HG02852 (cell line): ENCODE measurements around the gene PI4KA.
"Not testable (repeated sequence)": the region's sequence is repeated elsewhere in the genome, so short reads cannot be mapped to it uniquely, and the experiment has no call there.

Experiments
- ATAC-seq: cut with Tn5 transposase; IDR thresholded peaks from one replicate; pipeline ENCODE4 v1.9.1; 2021; ENCODE audit warnings: mild to moderate bottlenecking, moderate library complexity; ENCODE audit not compliant: unreplicated experiment

PI4KA gene

DNA sequence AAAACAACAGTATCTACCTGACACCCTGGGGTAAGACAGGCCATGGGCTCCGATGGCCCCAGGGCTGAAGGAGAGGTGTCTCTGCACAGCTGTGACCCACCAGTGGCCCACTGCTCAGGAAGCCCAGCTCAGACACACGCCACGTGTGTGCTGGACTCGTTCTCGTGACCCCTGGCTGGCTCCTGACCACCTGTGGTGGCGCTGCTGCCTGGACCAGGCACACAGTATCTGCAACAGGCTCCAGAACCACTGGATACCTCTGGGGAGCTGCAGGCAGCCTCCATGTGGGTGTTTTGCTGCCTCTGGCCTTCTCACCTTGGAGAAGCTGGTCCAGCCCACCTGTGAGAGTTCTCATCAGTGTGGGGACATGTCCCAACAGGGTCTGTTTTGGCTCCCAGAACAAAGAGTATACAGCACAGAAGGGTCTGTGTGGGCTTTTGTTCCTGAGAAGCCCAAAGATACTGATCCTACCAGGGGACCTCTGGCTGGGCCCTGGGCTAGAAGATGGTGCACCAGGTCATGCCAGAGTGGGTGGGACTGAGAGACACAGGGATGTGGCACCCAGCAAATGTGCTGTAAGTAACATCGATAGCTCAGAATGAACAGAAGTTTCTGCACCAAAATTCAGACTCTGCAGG, 106.4 kb downstream of the PI4KA start:
- ATAC-seq: no peak

DNA sequence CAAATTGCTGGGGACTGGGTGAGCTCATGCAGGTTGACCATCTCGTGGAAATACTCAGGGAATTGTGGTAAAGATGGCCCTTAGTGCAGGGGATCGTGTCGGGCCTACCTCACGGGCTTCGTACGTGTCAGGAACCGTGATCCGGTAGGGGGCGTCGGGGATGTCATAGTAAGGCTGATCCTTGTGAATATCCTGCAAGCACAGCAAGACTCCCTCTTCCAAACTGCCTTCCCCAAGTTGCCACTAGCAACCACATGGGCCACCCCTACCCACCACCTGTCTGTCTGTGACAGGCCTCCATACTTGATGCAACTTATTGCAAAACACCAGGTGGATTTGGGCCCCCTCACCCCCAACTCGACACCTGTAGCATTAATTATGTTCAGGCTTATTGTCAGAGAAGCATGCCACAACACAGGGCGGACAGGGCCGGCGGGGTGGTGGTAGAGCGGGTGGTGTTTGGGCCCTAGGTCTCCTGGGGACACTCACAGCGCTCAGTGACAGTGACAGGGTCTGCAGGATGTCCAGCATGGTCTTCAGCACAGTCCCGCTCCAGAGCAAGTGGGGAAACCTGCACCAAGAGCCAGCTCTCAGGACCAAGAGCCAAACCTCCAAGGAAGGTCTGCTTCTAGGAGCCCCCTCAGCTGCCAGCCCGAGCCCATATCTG, 107.3 kb downstream of the PI4KA start:
- no peak for ATAC-seq

DNA sequence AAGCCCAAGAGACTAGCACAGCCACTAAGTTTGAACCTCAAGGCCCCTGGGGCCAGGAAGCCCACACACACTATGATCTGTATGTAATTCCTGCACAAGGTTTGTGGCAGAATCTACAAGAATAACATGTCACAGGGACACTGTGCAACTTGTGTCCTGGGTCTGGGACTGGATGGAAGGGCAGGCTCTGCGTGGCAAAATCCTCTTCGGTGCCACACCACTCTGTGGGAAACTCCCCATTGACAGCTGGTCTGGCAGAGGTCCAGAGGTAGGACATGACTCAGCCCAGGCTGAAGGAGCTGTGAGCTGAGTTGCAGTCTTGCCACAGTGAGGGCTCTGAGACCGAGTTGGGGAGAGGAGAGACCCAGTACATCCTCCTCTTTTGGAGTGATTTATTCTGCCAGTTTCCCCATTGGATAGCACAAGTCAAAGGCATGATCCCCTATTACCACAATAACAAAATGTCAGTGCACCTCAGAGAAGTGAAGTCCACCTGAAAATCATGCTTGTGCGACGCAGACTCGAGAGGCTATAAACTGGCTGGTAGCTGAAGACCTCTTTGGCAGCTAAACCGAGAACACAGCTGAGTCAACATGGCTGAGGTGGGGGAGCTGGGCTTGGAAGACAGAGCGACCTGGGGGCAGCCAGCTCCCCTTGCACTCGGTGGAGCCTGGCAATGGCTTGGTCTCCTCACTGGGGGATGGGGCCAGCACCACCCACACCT, 108.0 kb downstream of the PI4KA start:
- ATAC-seq: no peak

DNA sequence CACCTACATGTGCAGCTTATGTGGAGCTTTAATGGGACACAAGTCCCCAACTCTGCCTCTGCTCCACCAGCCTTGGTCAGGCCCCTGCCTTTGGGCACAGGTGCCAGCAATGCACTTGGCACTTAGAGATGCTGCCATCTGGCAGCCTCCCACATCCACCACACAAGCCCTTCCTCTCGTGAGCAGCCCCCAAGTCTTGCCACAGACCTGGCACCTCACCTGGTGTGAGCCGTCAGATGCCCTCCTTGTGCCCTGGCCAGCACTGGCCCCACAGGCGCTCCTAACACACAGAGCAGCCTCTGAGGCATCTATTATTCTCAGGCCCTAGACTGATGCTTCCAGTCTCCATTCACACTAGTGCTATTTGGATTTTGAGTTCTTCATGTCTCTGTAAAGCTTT, 109.2 kb downstream of the PI4KA start:
- no peak for ATAC-seq

DNA sequence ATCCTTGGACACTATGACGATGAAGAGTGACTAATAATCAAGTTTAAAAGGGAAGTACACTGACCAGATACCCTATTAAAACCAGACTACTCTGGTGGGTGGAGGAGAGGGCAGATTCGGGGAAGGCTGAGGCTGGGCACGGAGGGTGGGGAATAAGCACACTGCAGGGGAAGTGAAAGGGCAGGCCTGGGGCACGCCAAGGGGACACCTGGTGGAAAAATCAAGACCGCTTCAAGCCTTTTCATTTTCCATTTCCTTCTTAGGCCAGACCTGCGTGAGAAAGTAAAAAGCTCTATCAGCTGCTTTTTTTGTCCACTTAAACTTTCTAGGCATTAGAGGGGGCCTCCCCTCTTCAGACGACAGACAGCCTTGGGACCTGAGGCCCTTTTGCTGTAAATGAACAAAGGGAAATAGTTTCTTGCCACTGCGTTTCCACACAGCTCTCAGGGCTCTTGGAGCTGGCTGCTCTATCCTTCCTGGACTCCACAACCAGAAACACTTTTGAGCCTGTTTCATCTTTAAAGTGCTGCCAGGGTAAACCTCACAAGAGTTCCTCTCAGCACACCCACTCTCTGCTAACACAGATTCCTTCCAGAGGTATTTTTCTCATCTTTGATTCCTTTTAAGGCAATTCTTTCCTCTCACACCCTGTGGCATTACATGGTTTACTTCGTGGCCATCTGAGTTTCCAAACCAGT, 109.7 kb downstream of the PI4KA start:
- ATAC-seq: peak; percentile 64

DNA sequence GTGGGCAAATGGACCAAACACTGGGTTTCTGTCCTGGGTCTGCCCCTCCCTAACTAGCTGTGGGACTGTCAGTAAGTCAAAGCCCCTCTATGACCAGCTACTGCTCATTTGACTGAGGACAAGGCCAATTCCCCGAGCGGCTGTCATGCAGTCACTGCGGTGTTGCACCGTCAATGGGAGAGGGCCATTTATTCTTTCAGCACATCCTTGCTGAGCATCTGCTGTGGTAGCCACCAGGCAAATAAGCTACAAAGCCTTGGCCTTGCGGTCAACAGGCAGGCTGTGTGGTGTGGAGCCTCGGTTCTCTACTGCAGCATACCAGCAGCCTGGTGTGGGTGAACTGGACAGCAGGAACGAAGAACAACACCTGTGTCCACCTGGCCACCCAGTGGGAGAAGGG, 110.5 kb downstream of the PI4KA start:
- no peak for ATAC-seq

DNA sequence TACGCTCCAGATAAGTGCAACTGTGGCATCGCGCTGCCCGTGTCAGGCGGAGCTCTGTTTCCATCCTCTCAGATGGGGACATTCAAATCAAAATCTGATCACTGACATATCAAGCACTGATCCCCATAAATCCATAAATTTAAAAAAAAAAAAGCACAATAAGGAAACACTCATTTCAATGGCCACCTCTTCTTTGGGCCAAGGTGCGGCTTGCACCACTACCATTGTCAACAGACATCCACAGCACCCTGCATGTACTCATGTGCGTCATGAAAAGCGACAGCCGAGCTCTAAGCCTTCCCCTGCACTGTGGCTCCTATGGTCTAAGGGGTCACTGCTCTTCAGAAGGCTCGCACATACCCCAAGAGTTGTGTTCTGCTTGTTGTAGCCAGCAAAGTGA, 111.4 kb downstream of the PI4KA start:
- no peak for ATAC-seq

DNA sequence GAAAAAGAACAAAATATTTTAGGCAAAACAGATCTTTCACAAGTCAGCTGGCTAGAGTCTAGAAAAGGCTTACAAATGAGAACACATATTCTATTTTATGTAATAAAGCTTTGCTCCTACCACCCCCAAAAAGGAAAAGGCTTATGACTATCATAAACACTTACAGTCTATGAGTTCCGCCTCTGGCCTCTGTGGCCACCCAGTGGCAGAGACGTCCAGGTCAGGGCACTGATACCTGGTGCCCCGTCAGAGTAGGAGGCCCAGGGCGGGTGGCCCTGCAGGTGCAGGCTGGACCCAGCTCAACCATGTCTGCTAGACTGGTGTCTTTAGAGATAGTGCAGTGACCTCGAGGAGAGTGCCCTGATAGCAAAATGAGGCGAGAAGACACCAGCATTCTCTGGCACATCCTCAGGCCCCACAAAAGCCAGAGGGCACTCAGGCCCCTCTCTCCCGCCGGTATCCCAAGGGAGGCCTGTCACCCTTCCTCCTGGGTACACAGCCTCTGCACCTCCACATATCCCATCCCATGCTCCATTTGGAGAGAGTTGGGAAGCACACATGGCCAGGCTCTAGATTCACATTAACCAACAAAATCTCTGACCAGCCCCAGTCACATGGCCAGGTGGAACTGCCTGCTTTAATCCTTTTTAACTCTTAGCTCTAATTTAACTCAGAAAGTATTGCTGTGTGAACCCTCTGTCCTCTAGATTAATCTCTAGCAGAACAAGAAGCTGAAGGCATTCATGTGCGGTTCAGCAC, 112.0 kb downstream of the PI4KA start:
- ATAC-seq: no peak

DNA sequence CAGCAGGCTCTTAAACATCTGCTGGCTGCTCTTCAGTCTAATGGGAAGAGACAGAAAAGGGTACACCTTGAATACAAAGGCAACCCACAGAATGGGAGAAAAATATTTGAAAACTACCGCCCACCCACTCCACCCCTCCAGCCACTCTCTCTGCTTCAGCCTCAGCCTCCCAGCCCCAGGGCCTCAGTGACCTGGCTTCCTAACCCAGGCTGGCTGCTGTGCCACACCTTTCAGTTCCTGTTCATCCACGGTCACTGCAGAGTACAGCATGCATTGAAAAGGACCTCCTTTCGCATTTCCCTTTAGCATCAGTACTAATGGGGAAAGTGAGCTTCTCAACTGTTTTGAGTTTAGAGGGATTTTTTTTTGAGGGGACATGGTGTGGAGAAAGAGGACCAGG, 113.5 kb downstream of the PI4KA start:
- no peak for ATAC-seq

DNA sequence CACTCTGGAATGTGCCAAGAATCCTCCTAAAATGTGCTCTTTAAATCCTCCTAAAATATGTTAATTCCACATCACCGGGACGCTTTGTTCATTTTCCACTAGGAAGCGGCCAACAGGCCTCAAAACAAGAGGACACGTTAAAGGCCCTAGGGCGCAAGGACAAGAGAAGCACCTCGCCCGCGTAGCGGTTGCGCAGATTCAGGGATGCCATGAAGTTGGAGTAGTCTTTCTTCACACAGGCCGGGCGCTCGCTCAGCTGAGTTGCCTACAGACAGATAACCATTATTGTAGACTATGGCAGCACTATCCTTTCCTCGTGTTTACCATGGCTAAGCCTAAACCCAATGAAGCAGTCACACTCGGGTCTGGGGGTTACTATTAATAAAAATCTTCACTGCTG, 114.2 kb downstream of the PI4KA start:
- ATAC-seq: no peak

DNA sequence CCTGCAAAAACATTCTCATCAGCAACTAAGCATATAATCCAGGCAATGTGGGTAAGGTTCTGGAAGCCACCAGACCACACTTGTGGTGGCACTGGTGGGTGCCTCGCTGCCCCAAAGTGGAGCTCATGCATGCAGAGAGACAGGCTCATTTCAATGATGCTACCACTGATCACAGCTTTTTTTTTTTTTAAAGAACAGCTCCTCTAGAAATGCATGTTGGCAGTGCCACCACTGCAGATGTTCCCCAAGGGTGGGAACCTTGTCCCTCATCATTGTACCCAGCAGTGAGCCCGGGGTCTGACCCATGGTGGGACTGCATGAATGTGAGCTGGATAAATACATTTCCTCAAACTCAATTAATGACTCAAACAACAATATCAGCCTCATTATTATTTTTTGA, 115.8 kb downstream of the PI4KA start:
- ATAC-seq: no peak

DNA sequence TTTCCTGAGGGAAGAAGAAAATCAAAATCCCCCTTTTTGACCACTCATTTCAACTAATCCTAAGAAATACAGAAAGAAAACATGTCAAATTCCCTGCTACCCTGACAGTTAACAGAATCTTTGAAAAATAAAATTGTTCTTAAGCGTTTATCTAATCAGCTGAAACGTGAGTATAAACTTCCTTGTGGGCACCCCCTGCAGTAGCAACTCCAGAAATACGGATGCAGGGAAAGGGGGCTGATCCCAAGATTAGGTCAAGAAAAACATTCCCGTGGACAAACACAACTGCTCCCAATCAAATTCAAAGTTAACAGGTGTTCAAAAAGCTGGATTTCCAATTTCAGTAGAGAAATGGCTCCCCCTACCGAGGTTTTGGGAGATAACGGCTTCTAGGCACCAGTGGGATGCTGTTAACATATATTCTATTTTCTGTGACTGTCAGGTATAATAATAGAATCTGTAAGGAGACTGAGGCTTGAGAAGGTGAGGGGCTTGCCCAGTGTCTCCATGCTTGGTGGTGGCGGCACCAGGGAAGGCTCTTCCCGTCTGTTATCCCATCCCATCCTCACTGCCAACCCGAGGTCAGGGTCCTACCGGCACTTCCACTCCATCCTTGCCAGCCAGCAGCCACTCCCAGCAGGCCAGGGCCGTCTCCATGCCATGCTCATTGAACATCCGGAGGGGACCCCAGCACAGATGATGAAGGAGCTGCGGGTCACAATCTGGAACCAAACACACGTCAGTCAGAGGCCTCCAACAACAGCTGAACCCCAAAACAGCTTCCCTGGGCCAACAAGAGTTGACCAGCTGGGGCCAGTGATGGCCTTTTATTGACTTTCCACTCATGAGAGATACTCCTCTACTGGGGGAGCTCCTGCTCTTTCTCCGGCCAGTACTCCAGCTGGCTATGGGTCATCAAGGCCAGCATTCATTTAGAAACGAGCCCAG, 116.7 kb downstream of the PI4KA start:
- ATAC-seq: no peak

DNA sequence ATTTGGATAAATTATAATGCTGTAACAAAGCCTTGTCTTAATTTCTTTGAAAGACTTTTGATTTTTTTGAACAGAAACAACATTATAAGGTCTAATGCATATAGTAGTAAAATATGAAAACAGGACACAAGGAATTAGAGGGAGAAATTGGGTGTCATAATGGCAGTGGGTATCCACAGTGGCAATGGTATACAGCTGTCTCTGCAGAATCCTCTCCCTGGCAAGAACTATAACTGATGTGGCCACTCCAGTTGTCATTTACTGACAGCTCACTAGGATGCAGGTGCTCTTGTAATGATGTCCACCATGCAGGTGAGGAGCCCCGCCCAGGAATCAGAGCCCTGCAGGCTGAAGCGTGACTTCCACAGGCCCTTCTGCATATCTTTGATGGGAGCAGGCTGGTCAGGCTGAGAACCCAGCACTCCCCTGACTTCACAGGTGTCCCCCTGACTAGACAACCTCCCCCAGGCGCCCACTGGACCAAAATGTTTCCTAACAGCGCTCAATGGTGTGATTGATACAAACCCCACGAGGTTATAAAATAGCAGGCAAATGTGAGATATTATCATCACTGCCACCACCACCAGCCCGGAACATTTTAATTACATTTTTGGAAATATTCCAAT, 117.5 kb downstream of the PI4KA start:
- ATAC-seq: no peak

DNA sequence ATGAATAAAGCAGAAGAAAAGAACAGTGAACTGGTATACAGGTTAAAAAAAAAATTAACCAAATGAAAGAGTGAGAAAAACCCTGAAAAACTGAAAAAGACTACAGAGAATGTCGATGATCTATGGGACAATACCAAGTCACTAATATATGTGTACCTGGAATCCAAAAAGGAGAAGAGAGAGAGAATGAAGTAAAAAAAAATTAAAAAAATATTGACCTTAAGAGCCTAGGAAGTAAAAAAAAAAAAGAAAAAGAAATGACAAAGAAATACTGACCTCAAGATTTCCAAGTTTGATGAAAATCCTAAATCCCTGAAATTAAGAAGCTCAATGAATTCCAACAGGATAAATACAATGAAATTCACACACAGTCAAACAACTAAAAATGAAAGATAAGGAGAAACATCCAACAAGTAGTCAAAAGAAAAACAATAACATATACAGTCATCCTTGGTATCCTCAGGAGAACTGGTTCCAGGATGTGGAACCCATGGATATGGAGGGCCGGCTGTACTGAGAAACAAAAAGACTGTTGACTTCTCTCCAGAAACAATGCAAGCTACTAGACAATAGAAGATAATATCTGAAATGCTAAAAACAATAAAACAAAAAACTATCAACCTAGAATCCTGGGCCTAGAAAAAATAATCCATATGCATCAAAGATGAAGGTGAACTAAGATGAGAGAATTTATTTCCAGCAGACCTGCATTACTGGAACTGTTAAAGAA, 118.2 kb downstream of the PI4KA start:
- ATAC-seq: no peak

DNA sequence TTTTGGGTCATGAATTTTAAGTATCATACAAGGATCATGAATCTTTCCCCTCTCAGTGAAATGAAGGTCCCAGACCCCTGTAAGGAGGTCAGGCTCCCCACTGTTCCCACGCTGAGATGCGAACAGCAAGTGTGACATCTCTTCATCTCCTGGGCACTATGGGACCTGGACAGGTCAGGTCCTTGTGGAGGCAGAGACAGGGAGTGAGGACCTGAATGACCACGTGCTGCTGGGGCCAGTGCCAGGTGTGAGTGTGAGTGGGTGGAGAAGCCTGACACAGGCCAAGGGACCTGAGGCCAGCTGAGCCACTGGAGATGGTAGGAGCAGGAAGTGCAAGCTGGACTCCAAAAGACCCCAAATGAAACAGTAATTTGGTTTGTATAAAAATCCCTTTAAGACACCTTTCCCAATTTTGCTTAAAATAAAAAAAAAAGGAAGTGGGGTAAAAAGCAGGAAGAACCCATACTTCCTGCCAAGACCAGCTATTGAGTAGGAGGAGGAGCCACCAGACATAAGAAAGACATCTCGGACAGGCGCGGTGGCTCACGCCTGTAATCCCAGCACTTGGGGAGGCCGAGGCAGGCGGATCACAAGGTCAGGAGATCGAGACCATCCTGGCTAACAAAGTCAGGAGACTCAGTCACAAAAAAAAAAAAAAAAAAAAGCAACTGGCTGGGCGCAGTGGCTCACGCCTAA, 120.1 kb downstream of the PI4KA start:
- no peak for ATAC-seq

DNA sequence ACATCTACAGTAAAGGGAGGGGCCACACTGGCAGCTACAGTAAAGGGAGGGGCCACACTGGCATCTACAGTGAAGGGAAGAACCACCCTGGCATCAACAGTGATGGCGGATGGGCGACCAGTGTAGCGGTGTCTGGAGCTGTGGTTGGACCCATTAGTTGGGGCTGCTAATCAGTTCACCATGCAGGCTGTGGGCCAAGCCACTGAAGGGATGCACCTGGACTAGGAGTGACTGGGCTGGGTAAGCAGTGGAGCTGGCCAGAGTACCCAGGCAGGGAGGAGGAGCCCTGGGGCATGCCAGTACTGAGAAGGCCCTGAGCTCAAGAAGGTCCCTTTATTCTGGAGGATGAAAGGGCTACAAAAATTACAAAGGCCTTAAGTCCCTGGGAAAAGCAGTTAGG, 121.7 kb downstream of the PI4KA start:
- not testable (repeated sequence) for ATAC-seq

DNA sequence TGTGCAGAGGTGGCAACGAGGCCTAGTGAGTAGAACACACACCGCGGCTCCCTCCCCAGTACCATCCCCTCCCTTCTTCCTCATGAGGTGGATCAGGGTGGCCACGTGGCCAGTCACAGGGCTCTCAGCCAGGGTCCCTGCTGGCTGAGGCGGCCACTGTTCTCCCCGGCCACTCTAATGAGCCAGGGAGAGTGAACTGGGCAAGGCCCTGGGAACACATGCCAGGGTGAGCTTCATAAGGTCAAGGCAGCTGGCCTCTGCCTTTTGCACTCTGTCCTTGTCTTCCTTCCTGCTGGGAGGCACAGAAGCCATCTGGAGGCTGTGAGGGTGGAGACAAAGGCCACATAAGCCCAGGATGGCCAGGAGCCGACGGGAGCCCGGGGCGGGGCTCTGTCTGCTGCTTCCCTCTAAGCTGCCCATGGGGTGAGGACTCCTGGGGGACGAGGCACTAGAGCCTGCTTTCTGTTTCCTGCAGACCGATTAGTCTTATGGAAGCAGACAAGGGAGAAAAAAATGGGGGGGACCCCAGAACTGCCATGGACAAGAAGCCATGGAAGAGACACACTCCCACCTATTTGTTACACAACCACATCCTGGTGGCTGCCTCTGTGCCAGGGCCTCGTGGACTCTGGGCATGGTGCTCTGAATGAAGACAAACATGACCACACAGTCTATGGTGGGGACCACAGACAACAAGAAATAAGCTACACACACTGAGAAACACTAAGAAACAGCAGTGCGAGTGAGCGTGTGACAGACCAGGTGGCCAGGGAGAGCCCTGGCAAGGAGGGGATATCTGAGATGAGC, 123.1 kb downstream of the PI4KA start:
- not testable (repeated sequence) for ATAC-seq
